GM23338 (cell line): ENCODE measurements around the gene ZNF787.

Experiments used
- EZH2 ChIP-seq: fragments of 200-600 bp; sonication (generic); IDR thresholded peaks from one replicate; pipeline ENCODE4 v1.8.0; 2017; ENCODE audit warnings: antibody characterized with exemption, mild to moderate bottlenecking, low read depth; ENCODE audit not compliant: unreplicated experiment
- ZNF114 ChIP-seq: fragments of 250-450 bp; sonication (Bioruptor Pico); IDR thresholded peaks from 2 replicates; pipeline ENCODE4 v1.5.0; 2020; ENCODE audit warnings: mild to moderate bottlenecking, moderate library complexity
- TF ChIP-seq, protein P1 (sequence below): IDR thresholded peaks from one replicate; pipeline ENCODE4 v1.6.1; 2018; ENCODE audit warnings: antibody characterized with exemption; ENCODE audit not compliant: unreplicated experiment
- TF ChIP-seq, protein P2 (sequence below), 2 experiments: fragments of 200-600 bp in 1 of 2; sonication (generic) in 1 of 2; conservative IDR thresholded peaks; 2 replicates each; pipeline versions ENCODE4 v1.5.1 to v1.6.1; 2016 to 2017; ENCODE audit warnings: antibody characterized with exemption in 2 of 2, low read depth in 2 of 2, mild to moderate bottlenecking in 2 of 2, moderate library complexity in 1 of 2

- TF ChIP-seq, protein P1, sequence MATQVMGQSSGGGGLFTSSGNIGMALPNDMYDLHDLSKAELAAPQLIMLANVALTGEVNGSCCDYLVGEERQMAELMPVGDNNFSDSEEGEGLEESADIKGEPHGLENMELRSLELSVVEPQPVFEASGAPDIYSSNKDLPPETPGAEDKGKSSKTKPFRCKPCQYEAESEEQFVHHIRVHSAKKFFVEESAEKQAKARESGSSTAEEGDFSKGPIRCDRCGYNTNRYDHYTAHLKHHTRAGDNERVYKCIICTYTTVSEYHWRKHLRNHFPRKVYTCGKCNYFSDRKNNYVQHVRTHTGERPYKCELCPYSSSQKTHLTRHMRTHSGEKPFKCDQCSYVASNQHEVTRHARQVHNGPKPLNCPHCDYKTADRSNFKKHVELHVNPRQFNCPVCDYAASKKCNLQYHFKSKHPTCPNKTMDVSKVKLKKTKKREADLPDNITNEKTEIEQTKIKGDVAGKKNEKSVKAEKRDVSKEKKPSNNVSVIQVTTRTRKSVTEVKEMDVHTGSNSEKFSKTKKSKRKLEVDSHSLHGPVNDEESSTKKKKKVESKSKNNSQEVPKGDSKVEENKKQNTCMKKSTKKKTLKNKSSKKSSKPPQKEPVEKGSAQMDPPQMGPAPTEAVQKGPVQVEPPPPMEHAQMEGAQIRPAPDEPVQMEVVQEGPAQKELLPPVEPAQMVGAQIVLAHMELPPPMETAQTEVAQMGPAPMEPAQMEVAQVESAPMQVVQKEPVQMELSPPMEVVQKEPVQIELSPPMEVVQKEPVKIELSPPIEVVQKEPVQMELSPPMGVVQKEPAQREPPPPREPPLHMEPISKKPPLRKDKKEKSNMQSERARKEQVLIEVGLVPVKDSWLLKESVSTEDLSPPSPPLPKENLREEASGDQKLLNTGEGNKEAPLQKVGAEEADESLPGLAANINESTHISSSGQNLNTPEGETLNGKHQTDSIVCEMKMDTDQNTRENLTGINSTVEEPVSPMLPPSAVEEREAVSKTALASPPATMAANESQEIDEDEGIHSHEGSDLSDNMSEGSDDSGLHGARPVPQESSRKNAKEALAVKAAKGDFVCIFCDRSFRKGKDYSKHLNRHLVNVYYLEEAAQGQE, result no peak
- TF ChIP-seq, protein P2, sequence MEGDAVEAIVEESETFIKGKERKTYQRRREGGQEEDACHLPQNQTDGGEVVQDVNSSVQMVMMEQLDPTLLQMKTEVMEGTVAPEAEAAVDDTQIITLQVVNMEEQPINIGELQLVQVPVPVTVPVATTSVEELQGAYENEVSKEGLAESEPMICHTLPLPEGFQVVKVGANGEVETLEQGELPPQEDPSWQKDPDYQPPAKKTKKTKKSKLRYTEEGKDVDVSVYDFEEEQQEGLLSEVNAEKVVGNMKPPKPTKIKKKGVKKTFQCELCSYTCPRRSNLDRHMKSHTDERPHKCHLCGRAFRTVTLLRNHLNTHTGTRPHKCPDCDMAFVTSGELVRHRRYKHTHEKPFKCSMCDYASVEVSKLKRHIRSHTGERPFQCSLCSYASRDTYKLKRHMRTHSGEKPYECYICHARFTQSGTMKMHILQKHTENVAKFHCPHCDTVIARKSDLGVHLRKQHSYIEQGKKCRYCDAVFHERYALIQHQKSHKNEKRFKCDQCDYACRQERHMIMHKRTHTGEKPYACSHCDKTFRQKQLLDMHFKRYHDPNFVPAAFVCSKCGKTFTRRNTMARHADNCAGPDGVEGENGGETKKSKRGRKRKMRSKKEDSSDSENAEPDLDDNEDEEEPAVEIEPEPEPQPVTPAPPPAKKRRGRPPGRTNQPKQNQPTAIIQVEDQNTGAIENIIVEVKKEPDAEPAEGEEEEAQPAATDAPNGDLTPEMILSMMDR (conservative IDR thresholded peaks at IDR 0.05; ENCODE audit: low read depth in 2 of 2), result no peak
- TF ChIP-seq EZH2, result no peak
- no peak for TF ChIP-seq ZNF114 (CRISPR knock-in tag)
Observed at GRCh38 chr19:56116606-56117005, 4.5 kb downstream of the ZNF787 start.
